Non-pigmented ciliary epithelial cell (primary cell): ENCODE measurements around the gene RASSF8.

Experiments used
- DNase-seq: peaks from one replicate; pipeline ENCODE4 v3.0.0-alpha.2; 2010; ENCODE audit warnings: low read depth

The RASSF8 gene

DNA sequence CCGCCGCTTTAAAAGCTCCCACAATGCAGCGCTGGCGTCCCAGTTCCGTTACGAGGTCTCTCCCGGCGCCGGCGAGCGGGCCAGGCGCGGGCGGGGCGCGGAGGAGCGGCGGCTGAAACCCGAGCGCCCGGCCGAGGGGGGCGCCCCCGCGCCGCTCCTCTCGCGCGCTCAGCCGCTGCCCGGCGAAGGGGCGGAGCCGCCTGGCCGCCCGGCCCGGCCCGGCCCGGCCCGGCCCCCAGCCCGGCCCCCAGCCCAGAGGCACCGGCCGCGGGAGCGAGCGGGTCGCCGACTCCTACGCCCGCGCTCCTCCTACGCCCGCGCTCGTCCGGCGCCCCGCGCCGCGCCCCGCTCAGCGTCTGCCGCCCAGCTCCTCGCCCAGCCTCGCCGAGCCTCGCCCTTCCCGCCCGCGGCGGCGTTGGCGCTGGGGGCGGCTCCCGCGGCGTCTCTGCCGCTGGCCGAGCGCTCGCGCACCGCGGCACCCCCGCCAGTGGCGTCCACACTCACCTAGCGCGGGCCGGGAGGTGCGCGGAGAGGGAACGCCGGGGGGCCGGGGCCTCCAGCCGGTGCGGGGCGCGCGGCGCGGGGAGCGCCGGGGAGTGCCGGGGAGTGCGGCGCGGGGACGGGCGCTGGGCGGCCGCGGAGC lies at the start of gene RASSF8:
Gene RASSF8 (plus strand): TSS at position 255 of the 643 bp plus-strand sequence. CDS start 96,662 bp downstream, outside the sequence.
- DNase-seq = no peak

GRCh38 chr12:25914551-25914950 lies 43.9 kb upstream of the RASSF8 start:
- no peak for DNase-seq

GRCh38 chr12:25924491-25925001 lies 33.9 kb upstream of the RASSF8 start:
- no peak for DNase-seq

DNA sequence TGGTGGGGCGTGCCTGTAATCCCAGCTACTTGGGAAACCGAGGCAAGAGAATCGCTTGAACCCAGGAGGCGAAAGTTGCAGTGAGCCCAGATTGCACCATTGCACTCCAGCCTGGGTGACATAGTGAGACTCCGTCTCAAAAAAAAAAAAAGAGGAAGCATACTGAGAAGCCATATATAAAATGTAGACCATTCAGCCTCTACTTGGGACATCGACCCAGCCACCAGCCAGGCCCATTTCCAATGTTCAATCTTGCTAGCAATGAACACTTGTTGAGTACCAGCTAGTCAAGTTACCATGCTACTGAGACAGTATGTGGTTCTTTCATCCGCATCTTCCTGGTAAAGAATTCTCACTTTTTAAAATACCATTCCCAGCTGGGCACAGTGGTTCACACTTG lies 33.4 kb upstream of the RASSF8 start:
- DNase-seq = no peak

DNA sequence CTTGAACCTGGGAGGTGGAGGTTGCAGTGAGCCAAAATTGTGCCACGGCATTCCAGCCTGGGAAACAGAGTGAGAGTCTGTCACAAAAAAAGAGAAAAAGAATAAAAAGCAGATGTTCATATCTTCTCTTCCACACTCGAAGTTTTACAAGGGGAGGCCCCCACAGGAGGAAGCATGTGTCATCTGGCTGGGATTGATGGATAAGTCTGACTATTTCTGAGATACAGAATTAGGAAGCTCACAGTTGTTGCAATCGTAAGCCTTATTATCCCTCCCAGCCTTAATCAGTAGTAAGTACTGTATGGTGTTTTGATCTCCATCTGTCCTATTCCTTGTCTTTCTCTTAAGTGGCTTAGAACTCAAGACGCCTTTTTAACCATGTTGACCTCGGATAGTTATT lies 31.9 kb upstream of the RASSF8 start:
- no peak for DNase-seq

- DNase-seq = no peak
These were observed 29.3 kb upstream of the RASSF8 start for GRCh38 chr12:25929142-25929541.

DNA sequence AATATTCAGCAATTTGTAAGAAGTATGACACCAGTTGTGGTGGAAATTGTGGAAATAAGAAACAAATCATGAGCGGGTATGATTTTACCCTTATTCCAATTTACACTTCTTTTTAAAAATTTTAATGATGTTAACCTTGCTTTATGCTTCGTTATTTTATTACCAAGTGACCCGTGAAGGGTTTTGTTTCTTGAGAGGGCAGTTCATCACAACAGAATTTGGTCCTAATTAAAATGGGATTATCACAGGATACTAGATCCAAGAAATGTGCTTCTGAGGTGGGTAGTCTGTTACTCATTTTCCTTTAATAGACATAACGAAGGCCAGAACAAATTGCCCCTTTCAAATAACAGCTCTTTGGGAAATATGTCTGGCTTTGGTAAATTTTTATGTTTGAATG lies 25.5 kb upstream of the RASSF8 start:
- no peak for DNase-seq

- no peak for DNase-seq
These were observed 24.0 kb upstream of the RASSF8 start for GRCh38 chr12:25934456-25934855.

GRCh38 chr12:25935355-25936144 lies 22.9 kb upstream of the RASSF8 start:
- no peak for DNase-seq

GRCh38 chr12:25937096-25937495 lies 21.4 kb upstream of the RASSF8 start:
- DNase-seq = no peak

DNA sequence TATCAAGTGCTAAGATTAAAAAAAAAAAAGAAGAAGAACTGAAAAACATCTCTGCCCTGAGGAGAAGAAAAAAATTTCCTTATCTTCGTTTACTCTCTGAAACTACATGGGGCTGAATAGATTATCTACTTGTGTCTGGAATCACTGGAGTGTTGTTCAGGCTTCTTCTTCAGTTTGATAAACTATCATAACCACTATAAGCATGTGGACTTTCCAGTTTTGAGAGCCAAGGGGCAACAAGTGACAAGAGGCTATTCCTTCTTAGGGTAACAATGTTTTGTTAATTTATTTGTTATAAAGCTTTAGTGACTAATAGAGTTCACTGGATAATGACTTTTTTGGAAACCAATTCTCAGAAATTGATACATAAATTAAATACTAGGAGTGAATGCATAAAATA lies 19.9 kb upstream of the RASSF8 start:
- DNase-seq = no peak

DNA sequence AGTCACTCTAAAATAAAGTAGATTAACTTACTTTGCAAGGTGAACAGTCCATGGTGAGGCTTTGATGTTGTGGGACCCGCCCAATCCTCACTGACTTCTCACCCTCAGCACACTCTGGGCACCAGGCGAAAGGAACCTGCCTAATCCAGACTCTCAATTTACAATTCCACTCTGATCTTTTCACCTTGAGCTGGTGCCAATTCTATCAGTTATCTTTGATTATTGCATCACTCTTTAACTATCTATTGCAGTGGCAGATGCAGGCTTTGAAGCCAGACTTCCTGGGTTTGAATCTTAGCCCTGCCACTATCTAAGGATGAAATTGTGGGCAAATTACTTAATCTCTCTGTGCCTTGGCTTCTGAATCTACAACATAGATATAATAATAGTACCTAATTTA lies 18.9 kb upstream of the RASSF8 start:
- no peak for DNase-seq

- no peak for DNase-seq
These were observed 17.6 kb upstream of the RASSF8 start for GRCh38 chr12:25940886-25941285.

DNA sequence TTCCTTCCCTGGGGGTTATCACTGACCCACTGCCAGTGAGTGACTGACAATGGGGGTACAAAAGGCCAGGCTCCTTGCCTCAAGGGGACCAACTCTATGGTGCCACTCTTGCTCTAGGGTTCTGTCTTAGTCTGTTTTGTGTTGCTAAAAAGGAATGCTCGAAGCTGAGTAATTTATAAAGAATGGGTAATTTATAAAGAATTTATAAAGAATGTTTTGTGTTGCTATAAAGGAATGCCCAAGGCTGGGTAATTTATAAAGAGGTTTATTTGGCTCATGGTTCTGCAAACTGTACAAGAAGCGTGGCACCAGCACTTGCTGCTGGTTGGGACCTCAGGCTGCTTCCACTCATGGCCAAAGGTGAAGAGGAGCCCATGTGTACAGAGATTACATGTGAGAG lies 15.8 kb upstream of the RASSF8 start:
- DNase-seq = no peak

- no peak for DNase-seq
These were observed 14.5 kb upstream of the RASSF8 start for GRCh38 chr12:25943940-25944339.

DNA sequence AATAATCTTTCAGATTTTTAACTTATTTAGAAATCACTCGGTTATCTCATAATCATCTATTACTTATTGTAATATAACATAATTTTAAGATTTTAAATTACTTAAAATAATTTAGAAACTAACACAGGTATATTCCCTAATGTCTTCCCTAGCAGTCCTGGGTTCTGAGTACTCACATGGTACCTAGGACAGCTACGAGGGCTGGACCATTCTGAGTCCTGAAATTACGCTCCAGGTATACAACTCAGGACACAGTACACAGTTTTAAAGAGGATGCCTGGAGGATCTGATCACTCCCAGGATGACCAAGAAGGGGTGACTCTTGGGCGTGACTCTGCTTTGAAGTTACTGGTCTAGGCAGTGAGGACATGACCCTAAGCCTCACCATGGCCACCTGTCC lies 9.1 kb upstream of the RASSF8 start:
- DNase-seq = no peak

DNA sequence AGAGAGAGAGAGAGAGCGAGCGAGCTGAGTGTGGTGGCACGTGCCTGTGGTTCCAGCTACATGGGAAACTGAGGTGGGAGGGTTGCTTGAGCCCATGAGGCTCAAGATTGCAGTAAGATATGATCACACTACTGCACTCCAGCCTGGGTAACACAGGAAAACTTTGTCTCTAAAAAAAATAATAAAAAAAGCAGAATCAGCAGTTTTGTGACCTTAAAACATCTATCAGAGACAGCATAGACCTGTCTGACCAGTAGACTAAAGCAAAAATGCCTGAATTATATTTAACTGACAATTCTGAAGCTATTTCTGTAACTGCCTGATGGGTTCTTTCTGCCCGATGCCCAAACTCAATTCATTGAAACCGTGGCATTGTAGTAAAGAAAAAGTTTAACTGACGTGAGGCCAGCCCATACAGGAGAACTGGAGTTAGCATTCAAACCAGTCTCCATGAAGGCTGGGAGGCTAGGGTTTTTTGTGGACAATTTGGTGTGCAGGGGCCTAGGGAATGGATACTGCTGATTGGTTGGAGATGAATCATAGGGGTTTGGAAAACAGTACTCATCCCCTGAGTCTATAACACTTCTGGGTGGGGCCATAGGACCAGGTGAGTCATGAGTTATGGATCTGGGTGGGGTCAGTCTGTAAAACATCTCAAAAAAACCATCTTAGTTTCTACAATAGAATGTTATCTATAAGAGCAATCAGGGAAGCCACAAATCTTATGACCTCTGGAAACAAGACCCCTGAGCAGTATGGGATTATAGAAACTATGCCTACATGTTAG lies 8.0 kb upstream of the RASSF8 start:
- no peak for DNase-seq

- DNase-seq = peak; percentile 65
These were observed 572 bp upstream of the RASSF8 start for GRCh38 chr12:25957793-25958427.

GRCh38 chr12:25959071-25959961 lies 834 bp downstream of the RASSF8 start:
- peak; percentile 57 for DNase-seq

DNA sequence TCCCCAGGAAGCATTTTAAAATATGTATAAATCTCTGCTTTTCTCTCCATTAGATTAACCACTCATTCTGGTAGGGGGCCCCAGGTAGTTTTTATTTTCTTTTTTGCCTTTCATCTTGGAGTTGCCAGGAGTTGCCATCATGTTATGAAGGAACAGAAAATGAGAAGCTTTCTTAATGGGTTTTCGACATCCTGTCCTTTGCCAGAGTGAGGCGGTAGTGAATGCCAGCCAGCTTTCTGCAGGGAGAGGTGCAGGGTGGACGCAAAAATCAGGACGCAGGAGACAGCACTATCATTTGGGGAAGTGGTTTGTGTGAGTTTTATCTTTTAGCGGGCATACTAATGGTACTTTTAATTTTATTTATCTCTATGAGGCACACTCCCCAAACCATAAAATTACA lies 1.7 kb downstream of the RASSF8 start:
- no peak for DNase-seq

DNA sequence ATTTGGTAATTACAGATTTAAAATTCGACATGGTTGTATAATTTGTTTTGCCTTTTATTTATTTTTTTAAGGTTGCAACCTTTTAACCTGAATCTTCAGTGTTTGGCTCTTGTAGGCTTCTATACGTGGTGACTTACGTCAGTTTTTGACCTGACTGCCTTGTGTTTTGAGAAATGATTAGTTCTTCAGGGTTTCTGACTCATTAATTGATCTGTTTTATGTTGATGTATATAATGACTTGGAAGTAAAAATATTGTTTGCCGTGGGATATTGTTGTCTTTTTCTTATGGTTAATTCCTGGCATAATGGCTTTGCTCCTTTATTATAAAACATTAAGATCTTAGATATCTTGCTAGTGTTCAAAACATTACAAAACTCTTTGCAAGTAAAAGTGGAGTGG lies 2.5 kb downstream of the RASSF8 start:
- DNase-seq = no peak
